HG02642 (cell line): ENCODE data around the gene IL6R.

Experiments used
- ATAC-seq: cut with Tn5 transposase; IDR thresholded peaks from one replicate; pipeline ENCODE4 v1.9.1; 2021; ENCODE audit warnings: mild to moderate bottlenecking; ENCODE audit not compliant: unreplicated experiment, poor library complexity

The IL6R gene

GRCh38 chr1:154500533-154500932, 95.4 kb downstream of the IL6R start:
- ATAC-seq: no peak

- no peak for ATAC-seq
These were observed 96.4 kb downstream of the IL6R start for GRCh38 chr1:154501423-154502065.

- ATAC-seq: no peak
These were observed 97.1 kb downstream of the IL6R start, which contains the start of the genes SHE and TDRD10 for GRCh38 chr1:154502066-154502743. Gene SHE, minus strand, starts transcription at chr1:154502412. Its CDS starts 386 bp downstream, at chr1:154502026. Gene TDRD10, plus strand, starts transcription at chr1:154502219. Its CDS starts 4,685 bp downstream, at chr1:154506904.

DNA sequence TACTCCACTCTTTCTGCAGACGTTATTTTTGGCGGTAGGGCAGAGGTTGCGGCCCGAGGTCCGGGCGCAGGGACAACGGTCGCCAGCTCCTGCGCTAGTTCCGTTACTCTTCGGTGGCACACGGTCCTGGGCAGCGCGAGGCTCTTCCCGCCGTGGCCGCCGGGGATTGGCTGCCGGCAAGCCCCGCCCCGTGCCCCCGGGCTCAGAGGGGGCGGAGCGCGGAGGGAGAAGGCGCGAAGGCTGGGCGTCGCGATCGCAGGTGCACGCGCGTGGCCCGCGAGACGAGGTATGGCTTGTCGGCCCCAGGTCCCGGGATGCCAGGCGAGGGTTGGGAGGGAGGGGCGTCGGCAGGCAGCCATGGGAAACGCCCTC, 97.6 kb downstream of the IL6R start:
- ATAC-seq: no peak

DNA sequence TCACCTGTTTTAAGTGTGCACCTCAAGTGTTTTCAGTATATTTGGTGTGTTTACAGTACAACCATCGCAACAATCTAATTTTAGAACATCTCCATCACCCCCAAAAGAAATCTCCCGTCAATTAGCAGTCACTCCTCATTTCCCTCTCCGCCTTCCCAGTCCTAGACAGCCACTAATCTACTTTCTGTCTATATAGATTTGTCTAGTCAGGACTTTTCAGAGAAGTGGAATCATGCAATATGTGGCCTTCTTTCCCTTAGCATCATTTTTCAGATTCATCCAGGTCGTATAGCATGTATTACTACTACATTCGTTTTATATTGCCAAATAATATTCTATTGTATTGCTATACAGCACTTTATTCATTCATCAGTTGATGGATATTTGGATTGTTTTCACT, 98.8 kb downstream of the IL6R start:
- no peak for ATAC-seq

GRCh38 chr1:154512760-154513159, 107.6 kb downstream of the IL6R start:
- no peak for ATAC-seq

DNA sequence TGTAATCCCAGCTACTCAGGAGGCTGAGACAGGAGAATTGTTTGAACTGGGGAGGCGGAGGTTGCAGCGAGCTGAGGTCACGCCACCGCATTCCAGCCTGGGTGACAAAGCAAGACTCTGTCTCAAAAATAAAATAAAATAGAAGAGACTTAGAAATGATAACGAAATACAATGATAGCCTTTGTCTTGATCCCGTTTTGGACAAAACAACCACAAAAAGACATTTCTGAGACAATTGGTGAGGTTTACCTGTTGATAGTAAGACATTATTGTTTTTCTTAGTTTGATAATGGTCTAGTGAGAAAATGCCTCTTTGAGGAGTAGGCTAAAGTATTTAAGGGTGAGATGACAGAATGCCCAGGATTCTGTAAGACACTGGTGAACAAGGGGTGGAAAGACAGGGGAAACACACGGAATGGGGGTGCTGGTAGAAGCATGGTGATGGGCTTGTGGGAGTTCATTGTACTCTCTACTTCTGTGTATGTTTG, 109.0 kb downstream of the IL6R start:
- ATAC-seq: no peak

DNA sequence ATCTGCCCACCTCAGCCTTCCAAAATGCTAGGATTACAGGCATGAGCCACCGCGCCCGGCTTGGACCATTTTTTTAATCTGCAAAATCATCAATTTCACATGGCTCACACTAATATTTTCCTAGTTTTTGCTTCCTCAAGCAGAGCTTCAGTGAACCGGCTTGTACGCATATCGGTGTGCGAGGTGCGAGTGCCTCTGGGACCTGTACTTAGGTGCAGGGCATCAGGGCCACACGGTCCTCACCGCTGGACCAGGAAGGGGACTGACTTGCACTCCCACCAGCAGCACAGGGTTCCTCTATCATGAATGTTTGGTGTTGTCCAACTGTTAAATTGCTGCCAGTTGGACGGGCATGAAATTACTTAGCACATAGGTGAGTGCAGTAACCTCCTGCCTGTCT, 112.5 kb downstream of the IL6R start:
- ATAC-seq: no peak
